HG02970 (cell line): ENCODE results near the gene ALDH3A1.

ENCODE experiments used
- ATAC-seq: cut with Tn5 transposase; IDR thresholded peaks from one replicate; pipeline ENCODE4 v1.9.1; 2021; ENCODE audit warnings: mild to moderate bottlenecking, moderate library complexity, moderate number of reproducible peaks; ENCODE audit not compliant: unreplicated experiment, low FRiP score

The ALDH3A1 gene

DNA sequence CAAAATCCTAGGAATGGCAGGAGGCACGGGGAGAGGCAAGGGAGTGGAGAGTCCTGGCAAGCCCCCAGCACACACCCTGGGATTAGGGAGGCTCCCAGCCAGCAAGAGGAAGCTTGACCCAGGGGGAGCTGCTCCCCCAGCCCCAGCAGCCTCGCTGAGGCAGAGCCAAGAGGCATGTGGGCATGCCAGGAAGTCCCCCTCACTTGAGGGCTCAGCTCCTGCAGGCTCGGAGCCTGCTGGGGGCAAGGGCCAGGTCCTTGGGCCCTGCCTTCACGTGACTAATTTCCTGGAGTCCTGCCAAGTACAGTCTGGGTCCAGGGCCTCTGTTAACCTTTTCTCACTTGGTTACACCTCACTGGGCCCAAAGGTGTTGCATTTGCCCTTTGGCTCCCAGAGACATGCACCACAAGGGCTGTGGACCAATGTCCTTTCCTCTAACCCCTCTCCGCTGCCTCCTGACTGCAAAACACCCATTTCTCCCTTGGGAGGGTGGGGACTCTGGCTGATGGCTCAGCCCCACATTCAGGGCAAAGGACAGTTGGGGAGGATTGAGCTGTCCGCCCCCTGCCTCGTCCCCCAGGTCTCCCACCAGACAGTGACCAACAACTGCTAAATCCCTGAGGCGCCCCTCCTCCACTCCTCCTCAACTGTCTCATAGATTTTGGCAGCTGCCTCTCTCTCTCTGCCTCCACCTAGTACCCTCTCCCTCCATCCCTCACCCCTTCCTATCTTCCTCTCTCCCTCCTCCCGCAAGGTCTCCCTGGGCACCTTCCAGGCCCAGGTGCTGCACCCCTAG, 27.3 kb downstream of the ALDH3A1 start:
- ATAC-seq: no peak

GRCh38 chr17:19720210-19720475, 28.0 kb downstream of the ALDH3A1 start:
- ATAC-seq: no peak

DNA sequence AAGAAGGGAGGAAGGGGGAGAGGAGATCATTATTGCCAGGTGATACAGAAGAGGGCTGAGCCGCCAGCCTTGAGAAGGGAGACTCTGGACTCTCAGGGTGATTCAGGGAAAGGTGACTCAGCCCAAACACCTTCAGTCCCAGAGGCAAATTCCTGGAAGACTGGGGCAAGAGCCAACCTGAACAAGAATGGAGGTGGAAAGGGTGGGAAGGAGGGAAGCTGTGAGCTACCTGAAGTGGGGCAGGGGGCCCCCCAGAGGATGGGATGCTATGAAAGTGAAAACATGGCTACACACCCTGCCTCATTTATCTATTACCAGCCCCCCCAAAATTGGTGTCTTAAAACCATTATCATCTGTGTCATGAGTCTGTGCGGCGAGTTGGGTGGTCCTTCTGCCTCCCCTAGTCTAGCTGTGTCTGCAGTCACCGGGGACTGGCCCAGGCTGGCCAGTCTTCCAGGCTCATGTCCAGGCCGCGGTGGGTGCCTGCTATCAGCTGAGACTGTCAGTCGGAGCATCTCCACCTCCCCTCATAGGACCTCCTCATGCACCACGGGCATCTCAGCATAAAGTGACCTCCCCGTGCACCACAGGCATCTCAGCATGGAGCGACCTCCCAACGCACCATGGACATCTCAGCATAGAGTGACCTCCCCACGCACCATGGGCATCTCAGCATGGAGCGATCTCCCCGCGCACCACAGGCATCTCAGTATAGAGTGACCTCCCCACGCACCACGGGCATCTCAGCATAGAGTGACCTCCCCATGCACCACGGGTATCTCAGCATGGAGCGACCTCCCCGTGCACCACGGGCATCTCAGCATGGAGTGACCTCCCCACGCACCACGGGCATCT, 28.5 kb downstream of the ALDH3A1 start:
- no peak for ATAC-seq

GRCh38 chr17:19718613-19719354, 29.3 kb downstream of the ALDH3A1 start:
- no peak for ATAC-seq

- no peak for ATAC-seq
Observed at GRCh38 chr17:19718041-19718612, 30.0 kb downstream of the ALDH3A1 start.

DNA sequence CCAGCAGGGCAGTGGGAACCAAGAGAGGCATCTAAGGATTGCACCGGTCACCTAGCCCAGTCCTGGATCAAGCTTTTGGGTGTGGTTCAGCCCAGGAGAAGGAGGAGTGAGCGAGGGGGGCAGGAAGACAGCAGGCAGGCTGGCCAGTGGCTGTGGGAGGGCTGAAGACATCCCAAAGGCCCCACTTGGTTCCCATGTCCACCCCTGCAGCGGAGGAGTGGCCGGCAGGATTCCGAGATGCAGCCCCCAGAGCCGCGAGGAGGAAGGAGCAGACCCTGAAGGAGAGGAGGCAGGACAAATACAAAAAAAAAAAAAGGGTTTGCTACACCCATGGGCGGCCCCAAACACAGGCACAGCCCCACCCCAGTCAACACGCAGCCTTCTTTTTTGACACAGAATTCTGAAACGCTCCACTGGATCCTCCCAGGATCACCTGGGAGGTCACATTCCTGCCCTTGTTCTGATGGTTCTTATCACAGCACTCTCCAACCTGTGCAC, 30.6 kb downstream of the ALDH3A1 start:
- no peak for ATAC-seq

DNA sequence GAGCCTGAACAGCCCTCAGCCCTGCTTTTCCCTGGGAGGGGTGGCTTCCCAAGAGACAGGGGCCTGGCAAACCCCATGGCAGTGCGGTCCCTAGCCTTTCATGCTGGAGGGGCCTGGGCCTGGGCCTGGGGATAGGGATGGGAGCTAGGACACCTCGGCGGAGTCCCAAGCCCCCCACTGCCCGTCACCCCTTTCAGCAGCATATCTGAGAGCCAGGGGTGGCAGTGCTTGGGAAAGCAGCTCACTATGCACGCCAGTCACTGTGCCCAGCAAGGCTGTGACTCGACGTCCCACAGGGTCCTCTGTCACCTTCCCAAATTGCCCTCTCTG, 31.1 kb downstream of the ALDH3A1 start:
- no peak for ATAC-seq

- ATAC-seq: no peak
Observed at GRCh38 chr17:19716108-19717030, 31.7 kb downstream of the ALDH3A1 start, which contains the start of gene SLC47A2. TSS of gene SLC47A2 (minus strand) at chr17:19716584. CDS start at chr17:19716555, 29 bp downstream.

GRCh38 chr17:19714542-19715411, 33.3 kb downstream of the ALDH3A1 start:
- ATAC-seq: no peak

DNA sequence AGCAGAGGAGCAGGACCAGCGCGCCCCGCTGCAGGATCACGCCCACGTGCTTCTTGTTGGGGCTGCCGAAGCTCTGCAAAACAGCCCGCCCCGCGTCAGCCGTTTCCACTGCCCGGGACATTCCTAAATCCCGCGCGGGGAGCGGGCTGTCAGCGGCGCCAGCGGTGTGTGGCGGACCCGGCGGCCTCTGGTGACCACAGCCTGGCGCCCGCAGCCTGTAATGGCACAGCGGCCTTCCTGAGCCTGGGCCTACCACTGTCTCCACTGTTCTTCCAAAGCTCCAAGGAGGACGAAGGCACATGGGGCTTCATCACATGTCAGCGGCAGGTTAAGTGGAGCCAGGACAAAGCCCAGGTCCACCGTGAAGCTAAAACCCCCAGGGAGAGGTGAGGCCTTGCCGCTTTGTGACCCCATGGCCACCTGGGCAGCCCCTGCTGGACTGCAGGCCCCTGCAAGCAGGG, 34.2 kb downstream of the ALDH3A1 start:
- no peak for ATAC-seq

DNA sequence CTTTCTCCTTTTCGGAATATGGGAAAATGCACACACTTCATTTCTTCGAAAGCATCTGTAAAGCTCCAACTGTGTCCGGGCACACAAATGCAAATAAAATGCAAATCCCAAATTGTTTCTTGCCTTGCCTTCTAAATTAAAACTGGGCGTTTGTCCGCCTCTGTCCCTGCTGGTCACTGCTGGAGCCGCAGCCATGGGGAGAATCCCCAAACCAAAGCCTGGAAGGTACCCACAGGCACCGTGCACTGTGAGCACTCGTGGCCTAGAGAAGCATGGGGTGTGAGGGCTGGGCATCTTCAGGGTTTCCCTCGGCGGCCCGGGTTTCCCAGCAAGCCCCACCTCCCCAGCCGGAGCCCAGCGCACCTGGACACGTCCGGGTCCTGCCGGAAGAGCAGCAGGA, 34.6 kb downstream of the ALDH3A1 start:
- no peak for ATAC-seq

- ATAC-seq: no peak
Observed at GRCh38 chr17:19712436-19713004, 35.6 kb downstream of the ALDH3A1 start.

DNA sequence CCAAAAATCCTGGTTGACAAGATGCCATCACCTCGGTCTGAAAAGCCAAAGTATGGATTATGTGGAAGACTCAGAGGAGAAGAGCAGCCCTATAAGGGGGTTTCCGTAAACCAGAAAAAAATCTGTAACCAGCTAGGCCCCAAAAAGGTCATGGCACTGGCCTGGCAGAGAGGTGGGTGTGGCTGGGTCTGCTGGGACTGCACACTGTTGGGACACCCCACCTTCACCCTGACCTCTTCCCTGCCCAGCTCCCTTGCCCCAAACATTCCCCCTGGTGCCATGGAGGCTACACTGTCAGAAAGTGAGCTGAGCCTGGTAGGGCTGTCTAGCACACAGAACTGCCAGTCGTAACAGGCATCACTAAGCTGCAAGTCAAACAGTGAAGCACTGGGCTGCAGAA, 38.3 kb downstream of the ALDH3A1 start:
- ATAC-seq: no peak

GRCh38 chr17:19708431-19709175, 39.5 kb downstream of the ALDH3A1 start:
- no peak for ATAC-seq

DNA sequence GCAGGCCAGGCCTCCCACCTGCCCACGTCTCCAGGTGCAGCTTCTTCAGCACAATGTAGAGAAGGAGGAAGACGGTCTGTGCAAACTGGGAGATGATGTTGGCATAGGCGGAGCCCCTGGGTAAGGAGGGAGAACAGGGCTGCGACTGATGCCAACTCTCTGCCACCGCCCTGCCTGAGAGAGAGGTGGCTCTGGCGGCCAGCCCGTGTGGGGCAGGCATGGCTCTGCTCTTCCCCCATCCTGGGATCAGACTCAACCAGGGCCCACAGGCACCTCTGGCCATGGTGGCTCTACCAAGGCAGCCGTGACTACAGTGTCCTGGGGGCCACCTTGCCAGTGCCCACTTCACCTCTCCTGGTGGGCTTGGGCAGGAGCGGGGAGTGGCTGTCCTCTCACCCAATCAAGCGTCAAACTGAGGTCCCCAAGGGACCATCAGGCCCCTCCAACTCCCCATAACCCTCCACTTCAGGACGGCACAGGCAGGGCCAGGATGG, 40.3 kb downstream of the ALDH3A1 start:
- ATAC-seq: no peak

DNA sequence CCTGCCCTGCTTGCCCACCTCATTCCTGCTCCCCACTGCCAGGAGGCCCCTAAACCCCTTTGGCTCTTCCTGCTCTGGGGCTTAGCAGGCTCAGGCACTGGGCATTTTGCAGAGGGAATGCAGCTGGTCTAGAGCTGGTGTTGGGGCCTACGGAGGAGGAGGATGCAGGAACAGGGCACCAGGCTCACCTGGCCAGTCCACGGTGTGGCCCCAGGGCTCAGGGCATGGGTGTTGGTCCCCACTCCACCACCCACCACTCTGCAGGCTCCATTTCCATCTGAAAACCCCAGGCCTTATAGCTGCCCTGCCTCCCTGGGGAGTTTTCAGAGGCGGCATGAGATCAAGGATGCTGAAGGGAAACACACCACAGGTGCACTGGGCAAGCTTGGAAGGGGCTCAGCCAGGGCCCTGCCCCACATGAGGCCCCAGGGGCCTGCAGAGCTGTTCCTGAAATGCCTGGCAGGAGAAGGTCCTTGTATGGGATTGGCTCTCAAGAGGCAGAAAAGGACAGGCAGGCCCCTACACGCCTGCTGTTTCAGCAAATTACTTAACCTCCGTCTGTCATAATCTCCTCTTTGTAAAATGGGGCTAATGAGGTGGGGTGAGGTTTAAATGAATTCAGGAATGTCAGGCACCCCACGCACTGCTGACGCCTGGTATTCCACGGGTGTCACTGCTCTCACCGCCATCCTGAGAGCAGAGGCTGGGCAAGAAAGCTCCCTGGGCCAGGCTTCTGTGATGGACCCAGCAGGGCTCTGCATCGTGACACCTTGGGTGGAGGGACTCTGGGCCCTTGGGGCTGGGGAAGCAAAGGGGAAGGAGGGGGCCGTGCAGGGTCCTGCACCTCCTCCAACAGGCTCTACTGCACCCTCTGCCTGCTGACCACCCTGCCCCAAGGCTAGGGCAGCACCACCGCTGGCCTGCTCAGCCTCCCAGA, 41.0 kb downstream of the ALDH3A1 start:
- no peak for ATAC-seq
